Measurements from ENCODE around the gene ZNF214.
"Not testable (repeated sequence)": the region's sequence is repeated elsewhere in the genome, so short reads cannot be mapped to it uniquely, and the experiment has no call there.

Gene ZNF214

GRCh38 chr11:6988506-6988905 lies 31.6 kb downstream of the ZNF214 start:
- no peak for DNase-seq

- no peak for DNase-seq
Measured at GRCh38 chr11:6986487-6986886, 33.7 kb downstream of the ZNF214 start.

- DNase-seq, result no peak
Measured at GRCh38 chr11:6979365-6979764, 40.8 kb downstream of the ZNF214 start.

GRCh38 chr11:6969854-6970253 lies 50.3 kb downstream of the ZNF214 start:
- DNase-seq, result not testable (repeated sequence)

- DNase-seq, result no peak
Measured at GRCh38 chr11:6968816-6969215, 51.3 kb downstream of the ZNF214 start.

GRCh38 chr11:6962673-6963072 lies 57.5 kb downstream of the ZNF214 start:
- DNase-seq, result no peak

GRCh38 chr11:6962141-6962540 lies 58.0 kb downstream of the ZNF214 start:
- DNase-seq, result no peak

- DNase-seq, result not testable (repeated sequence)
Measured at GRCh38 chr11:6954248-6954647, 65.9 kb downstream of the ZNF214 start.

Data from amygdala (tissue), 56 donors.